Upper lobe of left lung (tissue), 4 donors: ENCODE data around the gene IGSF5.

Source experiments
- CTCF ChIP-seq, 6 experiments: fragments of 450-650 bp in 4 of 6; fragments of 200-600 bp in 2 of 6; sonication (generic) in 2 of 6; IDR thresholded peaks; one replicate each; pipeline ENCODE4 v1.5.1; 2016 to 2019; ENCODE audit warnings: antibody characterized with exemption in 6 of 6
- POLR2A ChIP-seq, 4 donors: fragments of 450-650 bp; IDR thresholded peaks; one replicate each; pipeline ENCODE4 v1.5.1; 2016 to 2017; ENCODE audit warnings: antibody characterized with exemption in 4 of 4, mild to moderate bottlenecking in 2 of 4
- POLR2AphosphoS5 ChIP-seq, 2 donors: sonication (generic); formaldehyde crosslinking; IDR thresholded peaks; one replicate each; pipeline ENCODE4 v1.5.1; 2017; ENCODE audit warnings: antibody characterized with exemption in 2 of 2

GRCh38 chr21:39710866-39711265 lies 34.1 kb upstream of the IGSF5 start:
- no peak for TF ChIP-seq CTCF (IDR thresholded peaks at IDR 0.05)
- no peak for TF ChIP-seq POLR2AphosphoS5 (IDR thresholded peaks at IDR 0.05)
- TF ChIP-seq POLR2A (IDR thresholded peaks at IDR 0.05) = no peak
